ENCODE data around the gene TLNRD1. TPM values are rescaled to one million over a fixed set of nuclear protein-coding genes. Genes with fewer than 3 reads are reported as not detected.

Gene TLNRD1
- total RNA-seq, 1 experiment from 2014 or later, result 22.5 TPM

- no peak overlapping the region for H3K4me2 ChIP-seq (ENCODE audit: low read length)
- TF ChIP-seq CEBPB (IDR thresholded peaks at IDR 0.05; ENCODE audit: low read depth) (no peak), EZH2 (IDR thresholded peaks at IDR 0.05) (no peak), JUND (IDR thresholded peaks at IDR 0.05) (no peak), TCF7L2 (IDR thresholded peaks at IDR 0.05; ENCODE audit: borderline replicate concordance, extremely low read depth, insufficient read depth, insufficient read length) (no peak), EZH2phosphoT487 (IDR thresholded peaks at IDR 0.05; ENCODE audit: borderline replicate concordance) (no peak), CBX3 (IDR thresholded peaks at IDR 0.05; ENCODE audit: low read depth) (no peak), MAX (IDR thresholded peaks at IDR 0.05) (no peak), ZFX (IDR thresholded peaks at IDR 0.05) (no peak), SP1 (IDR thresholded peaks at IDR 0.05; ENCODE audit: low read depth) (no peak), RAD21 (IDR thresholded peaks at IDR 0.05; ENCODE audit: low read depth) (no peak), ELF1 (IDR thresholded peaks at IDR 0.05; ENCODE audit: borderline replicate concordance, low read depth) (no peak), YY1 (IDR thresholded peaks at IDR 0.05; ENCODE audit: extremely low read depth, insufficient replicate concordance, low read depth, low read length) (no peak), SRF (IDR thresholded peaks at IDR 0.05; ENCODE audit: low read depth) (no peak), POLR2A (IDR thresholded peaks at IDR 0.05; ENCODE audit: borderline replicate concordance, extremely low read depth, insufficient read depth, insufficient read length) (no peak), POLR2AphosphoS5 (IDR thresholded peaks at IDR 0.05; ENCODE audit: low read depth, low read length) (no peak), EGR1 (IDR thresholded peaks at IDR 0.05; ENCODE audit: low read depth) (no peak), SIN3A (IDR thresholded peaks at IDR 0.05; ENCODE audit: low read depth) (no peak)
- TF ChIP-seq, protein P1, sequence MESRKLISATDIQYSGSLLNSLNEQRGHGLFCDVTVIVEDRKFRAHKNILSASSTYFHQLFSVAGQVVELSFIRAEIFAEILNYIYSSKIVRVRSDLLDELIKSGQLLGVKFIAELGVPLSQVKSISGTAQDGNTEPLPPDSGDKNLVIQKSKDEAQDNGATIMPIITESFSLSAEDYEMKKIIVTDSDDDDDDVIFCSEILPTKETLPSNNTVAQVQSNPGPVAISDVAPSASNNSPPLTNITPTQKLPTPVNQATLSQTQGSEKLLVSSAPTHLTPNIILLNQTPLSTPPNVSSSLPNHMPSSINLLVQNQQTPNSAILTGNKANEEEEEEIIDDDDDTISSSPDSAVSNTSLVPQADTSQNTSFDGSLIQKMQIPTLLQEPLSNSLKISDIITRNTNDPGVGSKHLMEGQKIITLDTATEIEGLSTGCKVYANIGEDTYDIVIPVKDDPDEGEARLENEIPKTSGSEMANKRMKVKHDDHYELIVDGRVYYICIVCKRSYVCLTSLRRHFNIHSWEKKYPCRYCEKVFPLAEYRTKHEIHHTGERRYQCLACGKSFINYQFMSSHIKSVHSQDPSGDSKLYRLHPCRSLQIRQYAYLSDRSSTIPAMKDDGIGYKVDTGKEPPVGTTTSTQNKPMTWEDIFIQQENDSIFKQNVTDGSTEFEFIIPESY (IDR thresholded peaks at IDR 0.05; ENCODE audit: extremely low read depth, insufficient replicate concordance, low read length), result no peak
- TF ChIP-seq, protein P2, sequence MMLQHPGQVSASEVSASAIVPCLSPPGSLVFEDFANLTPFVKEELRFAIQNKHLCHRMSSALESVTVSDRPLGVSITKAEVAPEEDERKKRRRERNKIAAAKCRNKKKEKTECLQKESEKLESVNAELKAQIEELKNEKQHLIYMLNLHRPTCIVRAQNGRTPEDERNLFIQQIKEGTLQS (IDR thresholded peaks at IDR 0.05), result no peak
- peaks cover 11% of the 10 kb centered on the region; the same call in 1 of the 2 replicates for H3K79me2 ChIP-seq (ENCODE audit: insufficient read depth, low read length)
- BruUV-seq (replicated peaks), result no TSS peak
- H3K9me3 ChIP-seq (ENCODE audit: control insufficient read depth in 1 of 2, insufficient read depth in 1 of 2, low read depth in 1 of 2, low read length in 2 of 2), result no peaks in the 10 kb centered on the region
- ChIA-PET POLR2A (no interaction called here), RAD21 (ENCODE audit: low non-redundant PET in 1 of 2, low total read pairs in 2 of 2, uncharacterized antibody in 2 of 2, unreplicated experiment in 2 of 2) (interaction anchor here in 1 of 2 experiments (1.5 to 2.1 kb wide), 2 partner anchors 194 to 403 kb away, joined by 6 to 7 read pairs; no protein-coding TSS in a partner anchor), CTCF (interaction anchor here (1.0 to 5.5 kb wide), 10 partner anchors 9 to 403 kb away, joined by 3 to 59 read pairs (median 6); partner anchors contain the start of gene CEMIP)
- no peaks in the 10 kb centered on the region for H3K27me3 ChIP-seq (ENCODE audit: insufficient read depth, low read length)
- no peaks in the 10 kb centered on the region for H4K20me1 ChIP-seq (ENCODE audit: insufficient read depth)
- intact Hi-C loops (cut with micrococcal nuclease), result loop anchor here (1.0 to 5.0 kb wide), 6 partner anchors 136 to 514 kb away; partner anchors contain the start of genes ABHD17C and CEMIP
- peaks cover 0 to 4% of the 10 kb centered on the region in 2 experiments; a peak in 2 of 4 replicates for H3K36me3 ChIP-seq (ENCODE audit: control insufficient read depth in 1 of 2, insufficient read depth in 2 of 2, low read length in 2 of 2)
- H3K4me1 ChIP-seq (ENCODE audit: control insufficient read depth in 1 of 2, insufficient read depth in 2 of 2, low read length in 2 of 2), result peaks cover 6 to 10% of the 10 kb centered on the region in 2 experiments; a peak in 3 of 4 replicates
- no peak overlapping the region for H3K27ac ChIP-seq (ENCODE audit: low read depth, low read length)
- no peak overlapping the region for H2AFZ ChIP-seq (ENCODE audit: low read depth, low read length, poor library complexity, severe bottlenecking)
- no peak overlapping the region for H3K4me3 ChIP-seq (replicated peaks in 1 of 2; ENCODE audit: low read depth in 1 of 2, low read length in 2 of 2)
- no peak for DNase-seq (ENCODE audit: low read depth, low spot score)
- no peak overlapping the region for H3K9ac ChIP-seq (ENCODE audit: low read length)
- ATAC-seq, result 0 out of 2 replicates have a peak, but pooled peaks have one; percentile 18
- no peaks in the 10 kb centered on the region for H3K9me2 ChIP-seq (ENCODE audit: insufficient read depth)
These were observed 30.1 kb upstream of the TLNRD1 start for GRCh38 chr15:80970658-80971057.

All from HCT116 (cell line).